Glutamatergic neuron (in vitro differentiated cells): ENCODE results near the gene COX7A2L. TPM values are rescaled to one million over a fixed set of nuclear protein-coding genes. Genes with fewer than 3 reads are reported as not detected.
A peak's percentile ranks its signal among the peaks of the same experiment; 100 is the strongest.

Experiments
- DNase-seq: peaks from one replicate; pipeline ENCODE4 v3.0.0; 2022
- H3K27ac Mint-ChIP-seq: one replicate; pipeline ENCODE4 v1.8.0; 2020; ENCODE audit warnings: mild to moderate bottlenecking, mixed read lengths, inconsistent platforms; ENCODE audit not compliant: unreplicated experiment
- H3K27me3 Mint-ChIP-seq: one replicate; pipeline ENCODE4 v1.8.0; 2020; ENCODE audit warnings: mild to moderate bottlenecking, moderate library complexity, mixed read lengths, inconsistent platforms; ENCODE audit not compliant: unreplicated experiment
- H3K36me3 Mint-ChIP-seq: one replicate; pipeline ENCODE4 v1.8.0; 2020; ENCODE audit warnings: mild to moderate bottlenecking, mixed read lengths, inconsistent platforms; ENCODE audit not compliant: unreplicated experiment
- H3K4me1 Mint-ChIP-seq: one replicate; pipeline ENCODE4 v1.8.0; 2020; ENCODE audit warnings: mild to moderate bottlenecking, low read depth, mixed read lengths, inconsistent platforms; ENCODE audit not compliant: unreplicated experiment
- H3K4me3 Mint-ChIP-seq: one replicate; pipeline ENCODE4 v1.8.0; 2020; ENCODE audit warnings: mild to moderate bottlenecking, mixed read lengths, inconsistent platforms; ENCODE audit not compliant: unreplicated experiment
- H3K9me3 Mint-ChIP-seq: one replicate; pipeline ENCODE4 v1.8.0; 2020; ENCODE audit warnings: mild to moderate bottlenecking, moderate library complexity, mixed read lengths, inconsistent platforms; ENCODE audit not compliant: unreplicated experiment
- total RNA-seq: library from RNA; stranded (reverse); fragmentation: NEBNext Ultra II Directional; extraction: Animal tissue kit (Norgen Biotek cat#: 25700); gene quantifications from one replicate; pipeline ENCODE4 v1.2.1, GENCODE V29; 2021; ENCODE audit not compliant: unreplicated experiment
- TF ChIP-seq, protein P1 (sequence below): fragments of 200-600 bp; sonication (generic); IDR thresholded peaks from one replicate; pipeline ENCODE4 v1.5.0; 2021; ENCODE audit not compliant: partially characterized antibody, unreplicated experiment

The COX7A2L gene
- total RNA-seq, 1 donor from 2014 or later: 98.8 TPM

DNA sequence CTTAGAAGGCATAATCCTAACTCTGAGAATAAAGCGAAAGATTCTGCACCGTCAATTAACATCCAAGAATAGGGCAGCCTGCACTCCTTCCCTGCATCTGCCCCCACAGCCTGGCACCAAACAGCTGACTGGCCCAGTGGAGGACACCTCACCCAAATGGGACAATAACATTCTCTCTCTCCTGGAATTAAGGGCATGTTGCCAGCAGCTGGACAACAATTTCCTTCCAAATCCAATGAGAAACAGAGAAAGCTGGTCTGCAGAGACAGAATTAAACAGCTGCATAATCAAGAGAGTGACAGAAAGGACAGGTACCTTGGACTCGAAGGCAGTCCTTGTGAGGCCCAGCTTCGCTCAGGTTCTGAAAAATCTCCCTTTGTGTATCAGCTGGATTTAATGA, 15.0 kb downstream of the COX7A2L start:
- H3K4me3 Mint-ChIP-seq: no peak overlapping the region
- no peaks in the 10 kb centered on the region for H3K36me3 Mint-ChIP-seq
- peaks cover 2% of the 10 kb centered on the region for H3K9me3 Mint-ChIP-seq
- no peaks in the 10 kb centered on the region for H3K27me3 Mint-ChIP-seq
- peaks cover 33% of the 10 kb centered on the region for H3K4me1 Mint-ChIP-seq
- TF ChIP-seq, protein P1, sequence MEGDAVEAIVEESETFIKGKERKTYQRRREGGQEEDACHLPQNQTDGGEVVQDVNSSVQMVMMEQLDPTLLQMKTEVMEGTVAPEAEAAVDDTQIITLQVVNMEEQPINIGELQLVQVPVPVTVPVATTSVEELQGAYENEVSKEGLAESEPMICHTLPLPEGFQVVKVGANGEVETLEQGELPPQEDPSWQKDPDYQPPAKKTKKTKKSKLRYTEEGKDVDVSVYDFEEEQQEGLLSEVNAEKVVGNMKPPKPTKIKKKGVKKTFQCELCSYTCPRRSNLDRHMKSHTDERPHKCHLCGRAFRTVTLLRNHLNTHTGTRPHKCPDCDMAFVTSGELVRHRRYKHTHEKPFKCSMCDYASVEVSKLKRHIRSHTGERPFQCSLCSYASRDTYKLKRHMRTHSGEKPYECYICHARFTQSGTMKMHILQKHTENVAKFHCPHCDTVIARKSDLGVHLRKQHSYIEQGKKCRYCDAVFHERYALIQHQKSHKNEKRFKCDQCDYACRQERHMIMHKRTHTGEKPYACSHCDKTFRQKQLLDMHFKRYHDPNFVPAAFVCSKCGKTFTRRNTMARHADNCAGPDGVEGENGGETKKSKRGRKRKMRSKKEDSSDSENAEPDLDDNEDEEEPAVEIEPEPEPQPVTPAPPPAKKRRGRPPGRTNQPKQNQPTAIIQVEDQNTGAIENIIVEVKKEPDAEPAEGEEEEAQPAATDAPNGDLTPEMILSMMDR: no peak
- no peak for DNase-seq
- no peak overlapping the region for H3K27ac Mint-ChIP-seq

DNA sequence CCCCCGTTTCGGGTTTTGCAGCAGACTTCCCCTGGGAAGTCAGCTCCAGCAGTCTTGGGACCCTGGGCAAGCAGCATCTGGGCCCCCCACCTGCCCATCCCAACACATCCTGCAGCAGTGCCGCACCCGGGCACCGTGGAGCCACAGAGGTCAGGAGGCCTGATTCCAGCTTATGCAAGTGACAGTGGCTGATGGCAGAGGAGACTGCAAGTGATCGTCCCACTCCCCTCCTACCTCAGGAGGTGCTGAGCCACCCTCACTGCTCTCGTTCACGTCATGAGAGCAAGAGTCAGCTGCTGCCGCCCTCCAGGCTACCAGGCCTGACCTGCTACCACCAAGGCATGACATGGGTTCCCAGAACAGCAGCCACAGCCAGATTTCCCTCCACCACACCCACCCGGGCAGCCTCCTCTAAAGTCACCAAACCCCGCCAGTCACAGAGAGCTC, 18.2 kb downstream of the COX7A2L start:
- H3K4me3 Mint-ChIP-seq: no peak overlapping the region
- no peak for DNase-seq
- H3K36me3 Mint-ChIP-seq: peaks cover 8% of the 10 kb centered on the region
- peaks cover 15% of the 10 kb centered on the region for H3K4me1 Mint-ChIP-seq
- TF ChIP-seq, protein P1: no peak
- H3K9me3 Mint-ChIP-seq: peaks cover 2% of the 10 kb centered on the region
- no peak overlapping the region for H3K27ac Mint-ChIP-seq
- peaks cover 3% of the 10 kb centered on the region for H3K27me3 Mint-ChIP-seq

DNA sequence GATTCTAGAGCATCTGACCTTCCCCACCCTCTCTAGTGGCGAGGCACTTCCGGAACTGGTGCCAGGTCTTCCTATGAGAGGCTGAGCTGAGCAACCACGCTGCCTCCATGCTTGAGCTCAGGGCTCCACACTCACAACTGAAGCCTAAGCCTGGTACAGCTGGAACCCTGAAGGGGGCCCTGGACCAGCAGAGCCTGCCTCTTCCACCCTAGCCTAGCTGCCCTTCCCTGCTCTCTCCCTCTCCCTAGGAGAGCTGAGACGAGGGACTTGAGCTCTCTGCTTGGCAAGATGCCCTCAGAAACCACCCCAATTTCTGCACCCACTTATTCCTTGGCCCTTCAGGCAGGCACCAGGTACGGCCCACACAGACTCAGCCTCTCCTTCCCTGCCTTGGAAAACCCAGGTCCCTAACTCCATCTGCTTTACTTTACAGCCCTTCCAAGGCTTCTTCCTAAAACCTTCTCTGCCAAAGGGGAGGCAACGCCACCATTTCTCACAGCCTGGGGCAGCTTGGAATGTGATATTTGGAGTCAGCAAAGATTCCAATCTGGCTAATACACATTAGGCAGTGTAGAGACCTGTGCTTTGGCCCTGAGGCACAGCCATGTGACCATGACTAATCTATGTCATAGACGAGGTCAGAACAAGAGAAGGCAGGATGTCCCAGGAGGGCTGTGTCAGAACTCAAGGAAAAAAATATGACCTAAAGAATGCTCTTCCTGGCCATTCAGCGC, 18.8 kb downstream of the COX7A2L start:
- H3K27ac Mint-ChIP-seq: no peak overlapping the region
- TF ChIP-seq, protein P1: no peak
- H3K36me3 Mint-ChIP-seq: peaks cover 8% of the 10 kb centered on the region
- peak; percentile 57 for DNase-seq
- peak overlapping the region; percentile 32 for H3K4me3 Mint-ChIP-seq
- H3K4me1 Mint-ChIP-seq: peaks cover 15% of the 10 kb centered on the region
- H3K27me3 Mint-ChIP-seq: peaks cover 3% of the 10 kb centered on the region
- peaks cover 5% of the 10 kb centered on the region for H3K9me3 Mint-ChIP-seq

DNA sequence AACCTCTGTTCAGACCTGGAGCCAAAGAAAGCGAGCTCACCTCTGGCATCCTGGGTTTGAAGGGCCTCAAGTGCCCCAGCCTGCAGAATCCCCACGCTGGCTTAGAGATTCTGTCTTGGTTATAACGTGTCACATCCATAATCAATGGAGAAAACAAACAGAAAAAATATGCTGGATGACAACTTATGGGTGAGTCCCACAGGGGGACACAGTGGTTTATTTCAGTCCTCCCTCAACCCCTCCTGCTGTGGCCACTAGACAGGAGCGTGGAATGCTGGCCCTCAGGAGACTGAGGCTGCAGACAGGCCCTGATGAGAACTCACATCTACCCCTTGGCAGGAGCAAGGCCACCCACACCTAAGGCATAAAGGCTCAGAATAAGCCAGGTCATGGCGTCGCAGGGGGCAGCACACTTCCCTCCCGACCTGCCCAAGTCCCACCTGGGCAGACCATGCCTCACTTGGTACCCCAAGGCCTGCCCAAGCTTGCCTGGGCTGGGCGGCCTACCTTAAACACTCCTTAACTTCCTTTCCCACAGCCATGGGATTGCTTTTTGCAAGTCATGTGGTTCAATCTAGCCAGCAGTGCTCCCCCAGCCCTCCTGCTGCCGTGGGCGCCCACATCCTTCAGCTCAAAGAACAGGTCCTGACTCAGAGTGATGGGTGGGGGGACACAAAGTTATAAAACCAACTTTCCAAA, 19.9 kb downstream of the COX7A2L start:
- Mint-ChIP-seq H3K27ac (no peak overlapping the region), H3K36me3 (peaks cover 8% of the 10 kb centered on the region), H3K9me3 (peaks cover 5% of the 10 kb centered on the region), H3K4me3 (no peak overlapping the region), H3K4me1 (peaks cover 15% of the 10 kb centered on the region), H3K27me3 (peaks cover 3% of the 10 kb centered on the region)
- TF ChIP-seq, protein P1: no peak
- no peak for DNase-seq
